ENCODE measurements around the gene REG1B.

REG1B gene

DNA sequence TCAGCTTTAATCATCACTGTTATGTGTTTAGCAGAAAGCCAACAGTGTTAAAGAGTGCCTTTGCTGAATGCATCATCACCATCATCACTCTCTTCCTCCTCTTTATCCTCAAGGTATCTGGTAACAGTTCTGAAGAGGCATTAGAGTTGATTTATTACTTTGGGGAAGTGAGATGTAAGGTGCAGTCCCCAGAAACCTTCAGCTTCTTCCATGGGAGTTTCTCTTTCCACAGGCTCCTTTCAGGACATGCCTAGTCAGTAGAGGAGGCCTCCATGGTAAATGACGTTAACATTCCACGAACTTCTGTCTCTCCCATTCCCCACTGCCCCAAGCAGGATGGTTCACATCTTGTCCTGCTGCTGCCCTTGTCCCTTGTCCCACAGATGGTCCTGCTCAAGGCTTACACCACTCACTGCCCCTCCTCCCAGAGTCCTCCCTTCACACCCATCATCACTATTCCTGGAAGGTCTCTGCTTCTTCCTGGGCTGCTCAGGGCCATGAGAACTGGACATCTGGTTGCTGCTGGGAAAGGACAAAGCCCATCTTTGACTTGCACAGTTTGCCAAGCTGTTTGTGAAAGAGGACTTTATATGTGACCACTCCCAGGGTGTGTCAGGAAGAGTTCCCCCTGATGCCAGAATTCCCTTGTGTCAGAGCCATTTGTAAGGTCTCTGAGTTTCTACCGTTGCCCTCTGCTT lies 27.2 kb upstream of the REG1B start:
- Histone ChIP-seq H3K4me3 (ENCODE audit: low read length) (no peak overlapping the region), H3K36me3 (ENCODE audit: control insufficient read depth, low read depth, low read length) (no peaks in the 10 kb centered on the region), H3K27ac (ENCODE audit: low read length) (no peak overlapping the region), H3K9ac (ENCODE audit: low read length) (no peak overlapping the region), H3K27me3 (ENCODE audit: control insufficient read depth, insufficient read depth, low read length) (no peaks in the 10 kb centered on the region), H3K4me1 (ENCODE audit: control insufficient read depth, low read depth, low read length) (no peaks in the 10 kb centered on the region), H3K9me3 (ENCODE audit: control insufficient read depth, low read depth, low read length) (no peaks in the 10 kb centered on the region)

DNA sequence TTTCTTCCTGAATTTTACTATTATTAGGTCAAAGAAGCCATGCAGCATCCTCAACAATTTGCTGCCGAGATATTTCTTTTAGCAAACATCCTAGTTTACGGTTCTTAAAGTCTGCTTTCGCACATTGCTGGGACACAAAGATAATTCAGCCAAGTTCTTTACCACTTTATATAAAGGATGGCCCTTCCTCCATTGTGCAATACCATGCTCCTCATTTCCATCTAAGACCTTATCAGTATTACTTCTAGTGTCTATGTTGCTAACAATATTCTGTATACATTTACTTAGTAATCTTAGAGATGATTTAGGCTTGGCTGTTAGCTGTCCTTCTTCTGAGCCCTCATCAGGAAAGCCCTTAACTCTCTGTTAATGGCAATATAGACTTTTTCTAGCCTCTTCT lies 24.5 kb upstream of the REG1B start:
- Histone ChIP-seq H3K27me3 (ENCODE audit: control insufficient read depth, insufficient read depth, low read length) (no peaks in the 10 kb centered on the region), H3K9me3 (ENCODE audit: control insufficient read depth, low read depth, low read length) (no peaks in the 10 kb centered on the region), H3K36me3 (ENCODE audit: control insufficient read depth, low read depth, low read length) (no peaks in the 10 kb centered on the region), H3K4me3 (ENCODE audit: low read length) (no peak overlapping the region), H3K9ac (ENCODE audit: low read length) (no peak overlapping the region), H3K27ac (ENCODE audit: low read length) (no peak overlapping the region), H3K4me1 (ENCODE audit: control insufficient read depth, low read depth, low read length) (no peaks in the 10 kb centered on the region)

DNA sequence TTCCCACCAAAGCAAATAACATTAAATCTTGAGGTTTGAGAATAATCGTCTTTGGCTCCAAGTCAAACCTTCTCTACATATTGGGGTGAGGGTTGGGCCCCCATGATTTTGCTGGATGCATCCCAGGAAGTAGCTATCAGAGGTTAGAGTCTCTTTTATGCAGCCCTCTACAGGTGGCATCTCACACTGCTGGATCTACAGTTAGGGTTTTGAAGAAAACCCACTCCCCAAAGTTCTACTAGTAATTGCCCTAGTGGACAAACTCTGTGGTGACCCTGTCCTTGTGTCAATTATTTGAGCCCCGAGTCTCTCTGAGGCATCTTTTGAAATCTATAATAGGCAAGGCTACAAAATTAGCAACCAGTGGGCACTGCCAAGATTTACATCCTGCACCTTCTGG lies 17.5 kb upstream of the REG1B start:
- H3K27me3 ChIP-seq (ENCODE audit: control insufficient read depth, insufficient read depth, low read length) = no peaks in the 10 kb centered on the region
- no peaks in the 10 kb centered on the region for H3K36me3 ChIP-seq (ENCODE audit: control insufficient read depth, low read depth, low read length)
- no peak overlapping the region for H3K9ac ChIP-seq (ENCODE audit: low read length)
- no peak overlapping the region for H3K27ac ChIP-seq (ENCODE audit: low read length)
- no peaks in the 10 kb centered on the region for H3K4me1 ChIP-seq (ENCODE audit: control insufficient read depth, low read depth, low read length)
- peaks cover 4% of the 10 kb centered on the region for H3K9me3 ChIP-seq (ENCODE audit: control insufficient read depth, low read depth, low read length)
- H3K4me3 ChIP-seq (ENCODE audit: low read length) = no peak overlapping the region

DNA sequence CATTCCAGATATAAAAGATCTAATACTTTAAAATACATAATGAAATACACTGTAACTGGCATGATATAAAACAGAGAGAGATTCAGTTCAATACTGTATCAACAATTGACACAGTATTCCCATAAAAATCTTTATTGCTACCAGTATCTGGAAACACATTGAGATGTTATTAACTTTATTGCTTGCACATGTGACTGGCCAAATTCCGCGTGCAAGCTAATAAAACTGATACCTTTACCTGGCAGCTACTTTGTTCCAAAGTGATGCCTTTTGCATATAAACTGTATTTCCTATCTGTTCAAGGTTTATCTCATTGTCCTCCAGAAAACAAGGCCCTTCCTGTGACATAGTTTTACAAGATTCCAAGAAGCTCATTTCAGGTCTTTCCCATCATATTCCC lies 15.4 kb upstream of the REG1B start:
- H3K27me3 ChIP-seq (ENCODE audit: control insufficient read depth, insufficient read depth, low read length) = no peaks in the 10 kb centered on the region
- no peak overlapping the region for H3K27ac ChIP-seq (ENCODE audit: low read length)
- H3K4me1 ChIP-seq (ENCODE audit: control insufficient read depth, low read depth, low read length) = no peaks in the 10 kb centered on the region

DNA sequence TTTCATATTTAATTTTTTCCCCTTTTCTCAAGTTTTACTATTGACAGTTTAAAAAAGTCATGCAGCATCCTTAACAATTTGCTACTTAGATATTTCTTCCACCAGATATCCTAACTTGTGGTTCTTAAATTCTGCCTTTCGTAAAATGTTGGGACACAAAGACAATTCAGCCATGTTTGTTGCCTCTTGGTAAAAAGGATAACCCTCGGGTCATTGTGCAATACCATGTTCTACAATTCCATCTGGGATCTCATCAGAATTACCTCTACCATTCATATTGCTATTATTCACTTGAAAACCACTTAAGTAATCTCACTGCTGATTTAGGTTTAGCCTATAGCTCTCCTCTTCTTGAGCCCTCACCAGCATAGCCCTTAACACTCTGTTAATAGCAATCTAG lies 13.2 kb upstream of the REG1B start:
- Histone ChIP-seq H3K4me1 (ENCODE audit: control insufficient read depth, low read depth, low read length) (no peaks in the 10 kb centered on the region), H3K9ac (ENCODE audit: low read length) (no peak overlapping the region), H3K4me3 (ENCODE audit: low read length) (no peak overlapping the region), H3K27me3 (ENCODE audit: control insufficient read depth, insufficient read depth, low read length) (no peaks in the 10 kb centered on the region), H3K36me3 (ENCODE audit: control insufficient read depth, low read depth, low read length) (no peaks in the 10 kb centered on the region), H3K9me3 (ENCODE audit: control insufficient read depth, low read depth, low read length) (peaks cover 4% of the 10 kb centered on the region), H3K27ac (ENCODE audit: low read length) (no peak overlapping the region)

More for the DNA sequence above, 15.4 kb upstream of the REG1B start:
- peaks cover 4% of the 10 kb centered on the region for H3K9me3 ChIP-seq (ENCODE audit: control insufficient read depth, low read depth, low read length)
- no peaks in the 10 kb centered on the region for H3K36me3 ChIP-seq (ENCODE audit: control insufficient read depth, low read depth, low read length)
- no peak overlapping the region for H3K4me3 ChIP-seq (ENCODE audit: low read length)
- H3K9ac ChIP-seq (ENCODE audit: low read length) = no peak overlapping the region

DNA sequence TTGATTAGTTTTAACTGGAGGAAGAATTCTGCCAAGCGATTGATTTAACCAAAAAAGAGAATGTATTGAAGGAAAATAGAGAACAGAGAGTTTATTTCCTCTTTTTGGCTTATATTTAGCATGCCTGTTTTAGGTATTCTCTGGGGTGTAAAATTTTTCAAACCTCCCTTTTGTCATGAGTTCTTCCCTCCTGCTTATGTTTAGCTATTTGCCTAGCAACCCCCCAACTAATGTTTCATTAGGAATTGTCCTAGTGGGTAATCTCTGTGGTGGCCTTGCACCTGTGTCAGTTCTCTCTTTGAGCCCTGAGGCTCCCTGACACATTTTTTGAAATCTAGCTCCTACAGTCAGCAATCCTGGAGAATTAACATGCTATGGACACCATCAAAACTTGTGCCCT lies 12.5 kb upstream of the REG1B start:
- Histone ChIP-seq H3K36me3 (ENCODE audit: control insufficient read depth, low read depth, low read length) (no peaks in the 10 kb centered on the region), H3K9ac (ENCODE audit: low read length) (no peak overlapping the region), H3K4me1 (ENCODE audit: control insufficient read depth, low read depth, low read length) (no peaks in the 10 kb centered on the region), H3K27ac (ENCODE audit: low read length) (no peak overlapping the region), H3K4me3 (ENCODE audit: low read length) (no peak overlapping the region), H3K27me3 (ENCODE audit: control insufficient read depth, insufficient read depth, low read length) (no peaks in the 10 kb centered on the region), H3K9me3 (ENCODE audit: control insufficient read depth, low read depth, low read length) (peaks cover 4% of the 10 kb centered on the region)

DNA sequence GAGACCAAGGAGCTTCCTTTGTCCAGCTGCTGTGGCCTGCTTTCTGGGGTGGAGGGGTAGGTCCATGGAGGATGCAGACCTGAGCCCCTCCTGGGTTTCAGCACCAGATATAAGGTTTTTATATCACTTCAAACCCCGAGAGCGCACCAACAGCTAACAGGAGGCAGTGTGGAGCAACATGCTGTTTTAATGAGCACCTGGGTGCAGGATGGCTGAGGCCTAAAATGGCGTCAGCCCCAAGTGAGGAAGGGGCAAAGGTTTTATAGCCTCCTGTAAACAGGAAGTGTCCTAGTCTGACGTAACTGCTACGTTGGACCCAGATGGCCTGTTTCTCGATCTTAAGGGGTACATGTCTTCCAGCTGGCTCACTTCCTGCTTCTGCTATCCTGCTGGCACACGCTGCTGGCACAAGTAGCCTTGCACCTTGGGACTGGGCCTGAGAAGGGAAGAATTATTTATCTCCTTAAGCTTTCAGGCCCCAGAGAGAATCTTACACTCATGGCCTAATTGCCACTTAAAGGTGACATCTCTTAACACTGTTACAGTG lies 11.4 kb upstream of the REG1B start:
- no peaks in the 10 kb centered on the region for H3K4me1 ChIP-seq (ENCODE audit: control insufficient read depth, low read depth, low read length)
- H3K27me3 ChIP-seq (ENCODE audit: control insufficient read depth, insufficient read depth, low read length) = no peaks in the 10 kb centered on the region
- no peak overlapping the region for H3K4me3 ChIP-seq (ENCODE audit: low read length)
- H3K27ac ChIP-seq (ENCODE audit: low read length) = no peak overlapping the region
- peaks cover 4% of the 10 kb centered on the region for H3K9me3 ChIP-seq (ENCODE audit: control insufficient read depth, low read depth, low read length)
- H3K36me3 ChIP-seq (ENCODE audit: control insufficient read depth, low read depth, low read length) = no peaks in the 10 kb centered on the region
- H3K9ac ChIP-seq (ENCODE audit: low read length) = no peak overlapping the region

DNA sequence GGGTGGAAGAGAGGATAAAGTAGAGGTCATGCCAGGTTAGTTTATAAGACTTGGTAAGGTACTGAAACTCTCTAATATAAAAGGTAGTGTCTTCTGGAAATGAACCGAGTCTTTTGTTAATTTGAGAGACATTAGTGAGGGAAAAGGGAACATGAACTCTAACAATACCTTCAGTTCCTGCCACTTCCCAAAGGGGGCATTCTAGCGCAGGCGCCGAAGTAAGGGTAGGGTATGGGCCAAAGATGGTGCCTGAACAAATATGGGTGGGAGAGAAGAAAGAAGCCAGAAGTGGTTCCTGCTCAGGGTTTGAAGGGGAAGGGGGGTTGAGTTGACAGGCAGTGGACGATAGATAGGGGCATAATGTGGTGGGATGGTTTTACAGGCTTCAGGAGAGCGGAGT lies 10.1 kb upstream of the REG1B start:
- Histone ChIP-seq H3K36me3 (ENCODE audit: control insufficient read depth, low read depth, low read length) (no peaks in the 10 kb centered on the region), H3K4me1 (ENCODE audit: control insufficient read depth, low read depth, low read length) (no peaks in the 10 kb centered on the region), H3K4me3 (ENCODE audit: low read length) (no peak overlapping the region), H3K27me3 (ENCODE audit: control insufficient read depth, insufficient read depth, low read length) (no peaks in the 10 kb centered on the region), H3K9me3 (ENCODE audit: control insufficient read depth, low read depth, low read length) (peaks cover 4% of the 10 kb centered on the region), H3K9ac (ENCODE audit: low read length) (no peak overlapping the region), H3K27ac (ENCODE audit: low read length) (no peak overlapping the region)

DNA sequence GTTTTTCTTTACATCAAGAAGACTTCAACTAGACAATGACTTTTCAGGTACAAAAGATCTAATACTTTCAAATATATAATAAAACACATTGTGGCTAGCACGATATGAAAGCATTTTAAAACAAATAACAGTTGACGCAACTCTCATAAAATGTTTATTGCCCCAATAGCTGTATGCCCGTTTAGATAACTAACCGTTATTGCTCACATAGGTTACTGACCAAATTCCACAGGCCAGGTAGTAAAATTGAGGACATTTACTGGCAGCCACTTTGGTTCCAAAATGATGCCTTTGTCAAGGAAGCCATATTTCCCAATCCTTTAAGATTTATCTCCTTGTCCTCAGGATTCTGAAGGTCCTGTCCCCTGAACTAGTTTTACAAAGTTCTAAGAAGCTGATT lies 2.9 kb upstream of the REG1B start:
- H3K27ac ChIP-seq (ENCODE audit: low read length) = no peak overlapping the region
- no peaks in the 10 kb centered on the region for H3K27me3 ChIP-seq (ENCODE audit: control insufficient read depth, insufficient read depth, low read length)

DNA sequence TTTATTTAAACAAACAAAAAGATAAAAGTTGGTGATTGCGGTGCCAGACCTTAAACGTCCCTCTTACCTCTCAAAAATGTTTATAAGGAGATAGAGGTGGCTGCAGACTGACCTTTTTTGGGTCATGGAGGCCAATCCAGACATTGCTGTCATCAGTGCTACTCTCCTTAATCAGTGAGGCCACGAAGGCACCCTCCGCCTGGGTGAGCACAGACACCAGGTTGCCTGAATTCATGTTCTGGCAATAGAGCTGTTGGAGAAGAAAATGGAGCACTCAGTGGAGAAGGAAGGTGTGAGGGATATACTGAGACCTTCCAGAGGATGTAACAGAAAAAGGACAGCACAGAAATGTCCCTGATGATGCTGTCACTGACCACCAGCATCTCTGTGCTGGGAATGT lies 1.5 kb downstream of the REG1B start:
- Histone ChIP-seq H3K36me3 (ENCODE audit: control insufficient read depth, low read depth, low read length) (no peaks in the 10 kb centered on the region), H3K27me3 (ENCODE audit: control insufficient read depth, insufficient read depth, low read length) (no peaks in the 10 kb centered on the region), H3K4me3 (ENCODE audit: low read length) (no peak overlapping the region), H3K4me1 (ENCODE audit: control insufficient read depth, low read depth, low read length) (peaks cover 8% of the 10 kb centered on the region), H3K9me3 (ENCODE audit: control insufficient read depth, low read depth, low read length) (no peaks in the 10 kb centered on the region), H3K9ac (ENCODE audit: low read length) (no peak overlapping the region), H3K27ac (ENCODE audit: low read length) (no peak overlapping the region)

More for the DNA sequence above, 2.9 kb upstream of the REG1B start:
- H3K4me1 ChIP-seq (ENCODE audit: control insufficient read depth, low read depth, low read length) = no peaks in the 10 kb centered on the region
- no peaks in the 10 kb centered on the region for H3K9me3 ChIP-seq (ENCODE audit: control insufficient read depth, low read depth, low read length)
- no peak overlapping the region for H3K4me3 ChIP-seq (ENCODE audit: low read length)
- H3K9ac ChIP-seq (ENCODE audit: low read length) = no peak overlapping the region
- H3K36me3 ChIP-seq (ENCODE audit: control insufficient read depth, low read depth, low read length) = no peaks in the 10 kb centered on the region

DNA sequence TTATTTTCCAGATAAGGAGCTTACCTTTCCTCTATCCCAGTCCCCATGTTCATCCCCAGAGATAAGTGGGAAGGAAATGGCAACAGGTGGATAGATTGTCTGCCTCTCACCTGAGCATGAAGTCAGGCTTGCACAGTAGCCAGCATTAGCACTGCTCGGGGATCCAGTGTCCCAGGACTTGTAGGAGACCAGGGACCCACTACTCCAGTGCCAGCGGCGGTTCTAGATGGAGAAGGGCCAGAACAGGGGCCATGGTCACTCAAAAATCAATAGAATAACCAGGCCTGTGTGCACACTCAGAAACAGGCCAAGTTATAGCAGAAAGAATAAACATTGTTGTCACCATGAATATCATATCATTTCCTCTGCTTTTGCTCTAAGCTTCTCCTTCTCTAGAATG lies 2.4 kb downstream of the REG1B start:
- H3K9ac ChIP-seq (ENCODE audit: low read length) = no peak overlapping the region
- no peaks in the 10 kb centered on the region for H3K27me3 ChIP-seq (ENCODE audit: control insufficient read depth, insufficient read depth, low read length)
- H3K4me1 ChIP-seq (ENCODE audit: control insufficient read depth, low read depth, low read length) = peaks cover 8% of the 10 kb centered on the region
- no peaks in the 10 kb centered on the region for H3K36me3 ChIP-seq (ENCODE audit: control insufficient read depth, low read depth, low read length)
- H3K4me3 ChIP-seq (ENCODE audit: low read length) = no peak overlapping the region
- no peak overlapping the region for H3K27ac ChIP-seq (ENCODE audit: low read length)
- H3K9me3 ChIP-seq (ENCODE audit: control insufficient read depth, low read depth, low read length) = no peaks in the 10 kb centered on the region

DNA sequence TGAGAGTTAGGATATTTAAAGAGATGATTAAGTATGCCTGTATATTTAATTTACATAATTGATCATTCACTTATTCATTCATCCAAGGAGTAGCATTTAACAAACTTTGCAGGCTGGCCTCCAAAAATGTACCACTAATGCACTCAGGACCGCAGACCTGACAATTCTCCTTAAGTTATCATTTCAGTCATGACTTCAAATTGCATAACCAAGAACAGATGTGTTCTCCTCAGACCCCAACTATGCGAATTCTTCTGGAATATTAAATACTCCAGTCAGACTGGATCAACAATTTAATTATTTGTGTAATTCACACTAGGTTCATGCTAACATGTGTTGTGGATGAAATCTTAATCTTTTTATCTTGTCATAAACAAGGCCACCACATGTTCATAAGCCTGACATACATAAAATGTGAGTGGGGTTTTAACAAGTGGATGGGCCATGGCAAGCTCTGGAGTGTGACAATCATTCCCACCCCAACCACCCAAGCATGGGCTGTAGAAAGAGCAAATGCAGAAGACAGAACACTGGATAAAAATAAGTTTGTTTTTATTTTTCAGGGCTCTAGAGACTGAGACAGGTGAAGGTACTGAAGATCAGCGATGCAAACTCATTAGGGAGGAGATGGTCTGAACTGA lies 3.2 kb downstream of the REG1B start:
- no peaks in the 10 kb centered on the region for H3K36me3 ChIP-seq (ENCODE audit: control insufficient read depth, low read depth, low read length)
- no peak overlapping the region for H3K27ac ChIP-seq (ENCODE audit: low read length)
- H3K27me3 ChIP-seq (ENCODE audit: control insufficient read depth, insufficient read depth, low read length) = no peaks in the 10 kb centered on the region
- H3K4me1 ChIP-seq (ENCODE audit: control insufficient read depth, low read depth, low read length) = peaks cover 8% of the 10 kb centered on the region
- H3K9me3 ChIP-seq (ENCODE audit: control insufficient read depth, low read depth, low read length) = no peaks in the 10 kb centered on the region
- H3K4me3 ChIP-seq (ENCODE audit: low read length) = no peak overlapping the region
- H3K9ac ChIP-seq (ENCODE audit: low read length) = no peak overlapping the region
